GM10847 (cell line): ENCODE measurements around the gene MED29.

Experiments
- POLR2A ChIP-seq: IDR thresholded peaks from 2 replicates; pipeline ENCODE4 v1.6.1; 2011; ENCODE audit not compliant: insufficient read length; ENCODE audit errors: extremely low read depth

The MED29 gene

DNA sequence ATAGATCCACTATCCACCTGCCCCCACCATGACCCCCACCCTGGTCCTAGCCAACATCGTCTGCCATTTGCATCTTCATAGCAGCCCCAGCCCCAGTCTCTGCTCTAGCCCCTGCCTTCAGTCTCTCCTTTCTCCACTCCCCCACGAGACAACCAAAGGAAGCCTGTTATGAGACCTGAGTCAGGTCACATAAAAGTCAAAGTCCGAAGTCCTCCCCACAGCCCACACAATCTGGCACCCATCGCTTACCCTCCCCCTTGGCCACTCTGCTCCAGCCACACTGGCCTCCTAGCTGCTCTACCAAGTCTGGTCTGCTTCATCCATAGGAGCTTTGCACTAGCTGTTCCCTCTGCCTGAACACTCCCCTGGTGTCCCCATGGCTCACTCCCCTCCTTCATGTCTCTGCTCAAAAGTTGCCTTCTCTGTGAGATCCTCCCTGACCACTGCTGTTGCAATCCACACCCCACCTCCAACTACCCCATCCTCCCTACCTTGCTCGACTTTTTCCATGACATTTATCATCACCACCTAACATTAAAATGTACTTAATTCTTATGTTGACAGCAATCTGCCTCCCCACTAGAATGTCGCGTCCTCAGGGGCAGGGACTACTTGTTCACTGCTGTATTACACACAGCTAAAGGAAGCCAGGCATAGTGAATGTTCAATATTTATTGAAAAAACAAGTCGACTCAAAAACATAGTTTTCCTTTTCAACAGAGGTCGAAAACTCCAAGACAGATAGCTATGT lies 20.1 kb downstream of the MED29 start:
- peak; percentile 12 for TF ChIP-seq POLR2A

DNA sequence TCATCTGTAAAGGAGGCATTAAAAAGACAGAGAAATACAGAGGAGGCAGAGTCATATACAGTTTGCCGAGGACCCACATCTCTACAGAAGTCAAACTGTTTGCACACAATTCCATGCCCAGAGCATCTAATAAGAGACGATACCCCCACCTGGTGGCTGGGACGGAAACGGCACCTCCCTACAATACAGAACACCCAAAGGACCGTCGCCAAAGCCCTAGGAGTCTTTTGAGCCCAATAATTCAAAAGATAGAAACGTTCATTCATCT lies 20.6 kb downstream of the MED29 start:
- TF ChIP-seq POLR2A, result no peak

DNA sequence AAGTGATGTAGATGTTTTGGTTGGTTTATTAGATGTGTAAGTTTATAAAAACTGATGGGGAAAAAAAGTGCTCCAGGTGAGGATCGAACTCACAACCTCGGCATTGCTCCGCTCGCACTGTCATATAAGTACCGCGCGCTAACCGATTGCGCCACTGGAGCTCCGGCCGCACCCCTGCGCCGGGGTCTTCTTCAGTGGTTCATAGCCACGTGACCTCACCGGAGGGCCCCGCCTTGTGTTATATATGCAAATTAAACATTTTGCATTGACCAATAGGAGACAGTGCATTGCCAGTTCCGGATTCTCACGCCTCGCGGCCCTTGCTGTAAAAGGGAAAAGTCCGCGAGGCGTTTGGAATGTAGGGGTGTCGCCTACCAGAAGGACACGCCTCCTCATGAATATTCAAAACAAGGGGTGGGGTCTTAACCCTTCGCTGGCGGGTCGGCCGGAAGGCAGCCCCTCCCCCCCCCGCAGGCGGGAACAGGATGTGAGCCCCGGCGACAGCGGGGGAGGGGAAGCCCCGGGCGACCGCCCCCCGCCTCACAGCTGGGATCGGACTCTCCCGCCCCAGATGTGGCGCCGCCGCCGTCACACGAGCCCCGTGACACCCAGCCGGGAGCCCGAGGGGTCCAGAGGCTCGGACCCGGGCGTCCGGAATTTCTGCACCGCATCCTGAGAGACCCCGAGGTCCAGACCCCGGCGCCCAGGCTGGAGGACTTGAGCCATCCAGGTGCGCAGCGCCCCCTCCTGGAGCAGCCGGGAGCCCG lies 21.1 kb downstream of the MED29 start, which contains the start of gene PLEKHG2:
PLEKHG2 (plus strand) TSS at position 570 of the 767 bp plus-strand sequence. CDS start 1,418 bp downstream, outside the sequence.
- peak; percentile 91 for TF ChIP-seq POLR2A

DNA sequence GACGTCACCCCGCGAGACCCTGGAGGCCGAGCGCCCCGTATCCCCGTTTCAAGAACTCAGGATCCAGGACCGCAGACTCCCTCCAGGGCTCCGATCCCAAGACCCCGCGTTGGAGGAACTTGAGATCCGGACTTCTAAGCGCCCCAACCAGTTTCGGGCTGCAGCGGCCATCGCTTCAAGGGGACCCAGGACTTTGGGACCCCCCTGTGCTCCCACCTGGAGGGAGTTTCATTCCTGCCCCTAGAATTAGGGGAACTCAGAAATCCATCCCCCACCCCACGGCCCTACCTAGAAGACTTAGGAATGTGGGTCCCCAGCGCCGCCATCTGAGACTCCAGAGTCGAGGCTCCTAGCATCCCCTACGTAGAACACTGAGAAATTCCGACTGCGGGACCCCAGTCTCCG lies 21.7 kb downstream of the MED29 start:
- no peak for TF ChIP-seq POLR2A

DNA sequence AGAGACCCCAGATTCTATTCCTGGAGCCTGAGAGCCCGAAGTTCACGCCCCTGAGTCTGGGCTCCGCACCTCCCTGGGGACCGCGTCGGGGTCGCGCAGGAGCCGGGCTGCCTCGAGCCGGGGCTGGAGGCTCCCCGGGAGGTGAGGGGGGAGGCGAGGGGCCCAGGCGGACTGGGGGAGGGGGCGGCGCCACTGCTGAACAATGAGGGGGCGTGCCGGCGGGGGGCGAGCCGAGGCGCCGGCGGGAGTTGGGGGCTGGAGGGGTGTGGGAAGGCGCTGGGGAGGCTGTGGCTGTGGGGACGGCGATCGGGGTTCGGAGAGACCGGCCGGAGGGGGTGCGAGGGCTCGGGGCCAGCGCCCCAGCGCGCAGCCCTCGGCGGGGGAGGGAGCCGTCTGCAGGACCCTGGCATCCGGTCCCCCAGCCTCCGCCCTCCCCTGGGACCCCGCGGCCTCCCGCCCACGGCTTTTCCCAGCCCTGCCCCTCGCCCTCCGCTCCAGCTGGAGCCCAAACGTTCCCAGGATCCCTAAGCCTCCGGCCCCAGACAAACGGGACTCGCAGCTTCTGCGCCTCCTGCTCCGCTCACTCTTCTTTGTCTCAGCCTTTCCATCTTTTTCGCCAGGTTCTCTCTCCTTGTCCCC lies 22.2 kb downstream of the MED29 start:
- TF ChIP-seq POLR2A, result no peak

DNA sequence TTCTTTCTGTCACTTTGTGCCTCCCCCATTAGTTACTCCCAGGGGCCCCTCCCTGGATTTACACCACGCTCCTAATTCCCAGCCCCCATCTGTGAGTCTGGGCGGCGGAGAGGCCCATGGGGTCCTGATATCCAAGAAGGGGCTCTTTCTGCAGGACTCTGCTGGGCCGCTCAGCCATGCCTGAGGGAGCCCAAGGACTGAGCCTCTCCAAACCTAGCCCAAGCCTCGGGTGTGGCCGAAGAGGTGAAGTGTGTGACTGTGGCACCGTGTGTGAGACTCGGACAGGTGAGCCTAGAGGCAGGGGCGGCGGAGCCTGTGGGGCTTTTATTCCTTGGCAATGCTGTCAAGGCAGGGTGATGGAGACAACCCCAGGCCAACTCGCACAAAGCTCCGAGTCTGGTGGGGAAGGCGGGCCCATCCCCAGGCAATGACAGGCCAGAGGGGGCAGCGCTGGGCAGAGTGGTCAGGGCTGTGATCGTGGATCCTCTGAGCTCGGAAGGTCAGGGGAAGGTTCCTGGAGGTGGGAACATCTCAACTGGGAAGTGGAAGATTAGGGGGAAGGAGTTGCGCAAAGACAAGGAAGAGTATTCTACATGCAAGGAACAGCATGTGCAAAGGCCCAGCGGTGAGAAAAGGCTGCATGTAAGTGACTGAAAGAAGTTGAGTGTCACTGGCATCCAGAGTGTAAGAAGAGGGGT lies 22.9 kb downstream of the MED29 start:
- TF ChIP-seq POLR2A, result no peak

DNA sequence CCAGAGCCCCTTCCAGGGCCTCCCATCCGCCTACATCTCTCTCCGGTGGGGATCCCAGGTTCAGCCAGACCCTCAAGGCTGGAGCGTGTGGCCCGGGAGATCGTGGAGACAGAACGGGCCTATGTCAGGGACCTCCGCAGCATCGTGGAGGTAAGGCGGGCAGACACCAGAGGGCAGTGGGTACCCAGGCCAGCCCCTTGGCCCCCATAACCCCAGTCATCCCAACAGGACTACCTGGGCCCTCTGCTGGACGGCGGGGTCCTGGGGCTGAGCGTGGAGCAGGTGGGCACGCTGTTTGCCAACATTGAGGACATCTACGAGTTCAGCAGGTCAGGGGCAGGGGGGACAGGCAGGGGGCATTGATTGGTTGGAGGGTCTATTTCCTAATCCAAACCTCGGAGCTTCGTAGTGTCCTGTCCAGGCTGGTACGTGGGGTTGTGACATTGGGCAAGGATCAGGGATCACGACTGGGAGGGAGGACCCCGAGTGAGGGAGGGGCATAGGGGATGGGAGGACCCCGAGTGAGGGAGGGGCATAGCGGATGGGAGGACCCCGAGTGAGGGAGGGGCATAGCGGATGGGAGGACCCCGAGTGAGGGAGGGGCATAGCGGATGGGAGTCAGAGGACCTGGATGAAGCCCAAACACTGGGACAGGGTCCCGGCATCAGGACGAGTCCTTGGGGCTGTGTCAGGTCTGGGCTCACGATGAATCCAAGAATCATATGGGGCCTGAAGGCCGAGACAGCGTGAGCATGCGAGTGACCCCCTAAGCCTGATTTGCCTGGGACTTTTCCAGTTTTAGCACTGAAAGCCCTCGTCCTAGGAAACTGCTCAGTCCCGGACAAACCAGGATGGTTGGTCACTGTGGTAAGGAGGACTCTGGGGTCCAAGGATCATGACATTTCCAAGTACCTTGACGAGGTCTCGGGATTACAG lies 24.2 kb downstream of the MED29 start:
- TF ChIP-seq POLR2A, result no peak

DNA sequence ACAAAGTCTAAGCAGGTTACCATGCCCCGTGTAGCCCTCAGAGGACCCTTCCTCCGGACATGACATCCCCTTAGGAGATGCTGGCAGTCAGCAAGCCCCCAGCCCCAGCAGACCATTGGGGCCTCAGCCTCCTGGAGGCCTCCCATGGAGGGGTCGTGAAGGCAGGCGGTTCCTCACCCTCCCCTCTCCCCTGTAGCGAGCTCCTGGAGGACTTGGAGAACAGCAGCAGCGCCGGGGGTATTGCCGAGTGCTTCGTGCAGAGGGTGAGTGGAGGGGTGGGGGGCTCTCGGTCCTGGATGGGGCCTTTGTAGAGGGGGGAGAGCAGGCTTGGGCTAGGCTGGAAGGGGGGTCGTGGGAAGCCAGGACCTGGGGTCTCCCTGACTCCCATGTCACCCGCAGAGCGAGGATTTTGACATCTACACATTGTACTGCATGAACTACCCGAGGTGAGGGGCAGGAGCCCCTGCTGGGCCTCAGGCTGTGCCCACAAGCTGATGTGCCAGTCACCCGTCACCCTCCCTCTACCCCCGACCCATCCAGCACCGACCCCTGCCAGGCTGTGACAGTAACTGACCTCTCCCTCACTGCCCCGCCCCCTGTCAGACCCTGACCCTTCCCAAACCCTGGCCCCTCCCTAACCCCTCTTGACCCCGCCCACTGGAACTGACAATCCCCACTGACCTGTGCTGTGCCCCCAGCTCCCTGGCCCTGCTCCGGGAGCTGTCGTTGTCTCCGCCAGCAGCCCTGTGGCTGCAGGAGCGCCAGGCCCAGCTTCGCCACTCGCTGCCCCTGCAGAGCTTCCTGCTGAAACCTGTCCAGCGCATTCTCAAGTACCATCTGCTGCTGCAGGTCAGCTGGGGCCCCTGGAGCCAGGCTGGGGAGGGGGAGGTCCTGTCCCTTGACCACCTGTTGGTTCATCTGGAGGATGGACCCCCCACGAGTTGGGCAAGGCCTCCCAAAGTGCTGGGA lies 25.3 kb downstream of the MED29 start:
- no peak for TF ChIP-seq POLR2A

DNA sequence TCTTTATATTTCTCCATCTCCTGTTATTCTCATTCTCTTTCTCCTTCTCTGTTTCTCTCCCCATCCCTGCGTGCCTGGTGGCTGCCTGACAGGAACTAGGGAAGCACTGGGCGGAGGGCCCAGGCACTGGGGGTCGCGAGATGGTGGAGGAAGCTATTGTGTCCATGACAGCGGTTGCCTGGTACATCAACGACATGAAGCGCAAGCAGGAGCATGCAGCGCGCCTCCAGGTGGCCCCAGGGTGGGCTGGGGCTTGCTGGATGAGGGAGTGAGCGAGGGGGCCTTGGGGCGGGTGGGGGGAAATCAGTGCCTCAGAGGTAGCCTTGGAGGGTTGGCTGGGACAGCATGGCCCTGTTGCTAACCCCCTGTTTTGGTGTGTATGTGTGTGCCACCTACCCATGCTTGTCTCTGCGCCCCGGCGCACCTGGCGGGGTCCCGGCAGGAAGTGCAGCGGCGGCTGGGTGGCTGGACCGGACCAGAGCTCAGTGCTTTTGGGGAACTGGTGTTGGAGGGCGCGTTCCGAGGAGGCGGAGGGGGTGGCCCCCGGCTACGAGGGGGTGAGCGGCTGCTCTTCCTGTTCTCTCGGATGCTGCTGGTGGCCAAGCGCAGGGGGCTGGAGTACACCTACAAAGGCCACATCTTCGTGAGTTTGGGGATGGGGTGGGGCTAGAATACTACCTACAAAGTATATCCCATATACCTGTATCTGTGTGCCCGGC lies 26.4 kb downstream of the MED29 start:
- TF ChIP-seq POLR2A, result no peak

DNA sequence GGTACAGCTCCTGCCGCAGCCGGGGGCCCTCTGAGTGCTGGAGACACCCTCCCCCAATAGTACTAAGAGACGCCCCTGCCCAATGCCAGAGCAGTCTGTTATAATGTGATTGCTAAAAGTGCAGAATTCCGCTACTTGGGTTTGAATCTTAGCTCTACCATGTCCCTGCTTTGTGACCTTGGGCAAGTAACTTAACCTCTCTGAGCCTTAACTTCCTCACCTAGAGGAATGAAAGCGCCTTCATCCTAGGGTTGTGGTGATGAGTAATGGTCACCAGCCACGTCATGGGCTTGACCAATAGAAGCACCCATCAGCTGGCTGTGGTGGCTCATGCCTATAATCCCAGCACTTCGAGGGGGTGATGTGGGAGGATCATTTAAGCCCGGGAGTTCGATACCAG lies 27.8 kb downstream of the MED29 start:
- no peak for TF ChIP-seq POLR2A

DNA sequence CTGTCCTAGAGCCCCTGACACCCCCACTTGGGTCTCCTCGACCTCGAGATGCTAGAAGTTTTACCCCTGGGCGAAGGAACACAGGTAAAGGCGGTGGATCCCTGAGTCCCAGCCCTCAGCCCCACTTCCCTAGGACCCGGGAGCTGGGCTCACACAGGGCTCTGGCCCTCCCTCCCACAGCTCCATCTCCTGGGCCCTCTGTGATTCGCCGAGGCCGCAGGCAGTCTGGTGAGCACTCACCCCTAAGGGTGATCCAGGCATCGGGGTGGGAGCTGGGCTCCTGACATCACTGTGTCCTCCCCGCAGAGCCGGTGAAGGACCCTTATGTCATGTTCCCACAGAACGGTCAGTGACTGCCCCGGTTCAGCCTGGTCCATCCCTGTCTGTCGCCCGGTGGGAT lies 29.6 kb downstream of the MED29 start:
- no peak for TF ChIP-seq POLR2A

DNA sequence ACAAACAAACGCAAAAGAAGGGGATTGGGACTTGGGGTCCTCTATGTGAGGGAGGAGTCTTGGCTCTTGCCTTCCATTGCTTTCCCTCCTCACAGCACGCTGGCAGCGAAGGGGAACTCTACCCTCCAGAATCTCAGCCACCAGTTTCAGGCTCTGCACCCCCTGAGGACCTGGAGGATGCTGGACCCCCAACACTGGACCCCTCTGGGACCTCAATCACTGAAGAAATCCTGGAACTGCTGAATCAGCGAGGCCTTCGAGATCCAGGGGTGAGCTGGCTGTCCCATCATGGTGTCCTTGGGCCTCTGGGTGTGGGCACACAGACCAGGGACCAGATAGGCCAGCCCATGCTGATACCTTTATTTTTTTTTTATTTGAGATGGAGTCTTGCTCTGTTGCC lies 30.8 kb downstream of the MED29 start:
- TF ChIP-seq POLR2A, result no peak
